Ectodermal cell (in vitro differentiated cells): ENCODE measurements around the gene GPR65.

Source experiments
- H3K27ac ChIP-seq: 2 replicates; pipeline ENCODE4 v1.7.0; 2013; ENCODE audit warnings: mild to moderate bottlenecking, low read depth, low read length; ENCODE audit not compliant: insufficient read depth, poor library complexity, severe bottlenecking
- H3K27me3 ChIP-seq: 2 replicates; pipeline ENCODE4 v1.7.0; 2013; ENCODE audit warnings: mild to moderate bottlenecking, low read length; ENCODE audit not compliant: insufficient read depth, control insufficient read depth, poor library complexity, severe bottlenecking
- H3K36me3 ChIP-seq: one replicate; pipeline ENCODE4 v1.7.0; 2013; ENCODE audit warnings: low read length; ENCODE audit not compliant: control insufficient read depth, insufficient read depth
- H3K4me1 ChIP-seq: one replicate; pipeline ENCODE4 v1.7.0; 2013; ENCODE audit warnings: low read length; ENCODE audit not compliant: control insufficient read depth, insufficient read depth
- H3K4me3 ChIP-seq: 2 replicates; pipeline ENCODE4 v1.7.0; 2013; ENCODE audit warnings: low read depth, low read length, control low read depth; ENCODE audit not compliant: insufficient read depth
- H3K9me3 ChIP-seq: 2 replicates; pipeline ENCODE4 v1.7.0; 2013; ENCODE audit warnings: mild to moderate bottlenecking, low read length, moderate library complexity; ENCODE audit not compliant: control insufficient read depth
- WGBS, 2 experiments: methylation state at CpG; one replicate each; pipeline ENCODE4 v1.1.7; 2013; ENCODE audit warnings: missing lambda C conversion rate in 2 of 2; 5-methylcytosine and 5-hydroxymethylcytosine counted together

The GPR65 gene

DNA sequence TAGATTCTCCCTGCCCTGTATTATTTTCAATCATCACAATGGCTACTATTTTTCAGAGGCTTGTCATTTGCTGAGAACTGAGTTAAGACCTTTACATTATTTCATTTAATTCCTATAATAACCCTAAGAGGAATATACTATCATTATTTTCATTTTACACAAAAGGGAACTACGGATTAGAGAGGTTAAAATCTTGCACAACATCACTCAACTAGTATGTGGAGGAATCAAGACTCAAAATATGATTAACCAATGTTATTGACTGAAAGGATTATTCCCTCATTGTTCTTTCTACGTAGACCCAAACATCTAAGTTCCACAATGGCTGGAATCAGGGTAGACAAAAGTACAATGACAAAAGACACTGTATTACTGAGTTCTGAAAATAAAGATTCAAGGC lies 45.0 kb downstream of the GPR65 start:
- H3K4me1 ChIP-seq: no peaks in the 10 kb centered on the region

DNA sequence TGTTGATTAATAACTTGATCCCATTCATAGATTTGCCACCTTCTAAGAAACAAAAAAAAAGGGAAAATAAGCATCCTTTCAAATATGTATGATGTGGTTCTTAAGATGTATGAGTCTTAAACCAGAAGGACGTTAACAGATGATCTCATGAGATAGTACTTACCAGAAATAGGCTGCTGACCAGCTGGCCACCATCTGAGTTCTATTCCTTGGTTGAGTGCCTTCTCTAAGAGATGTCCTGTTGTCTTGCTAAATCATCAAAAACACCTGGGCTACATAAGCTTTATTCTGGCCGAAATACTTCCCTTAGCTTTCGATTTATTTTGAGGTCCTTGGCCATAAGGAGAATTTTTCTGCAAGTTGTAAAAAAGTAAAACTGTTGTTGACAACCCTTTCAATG lies 55.6 kb downstream of the GPR65 start:
- Histone ChIP-seq H3K4me3 (no peak overlapping the region), H3K27me3 (no peaks in the 10 kb centered on the region), H3K27ac (no peak overlapping the region), H3K36me3 (no peaks in the 10 kb centered on the region), H3K4me1 (no peaks in the 10 kb centered on the region), H3K9me3 (no peaks in the 10 kb centered on the region)
- WGBS, 2 experiments: 94 to 100% methylated on average over 3 of the region's 3 CpGs

More for the DNA sequence above, 45.0 kb downstream of the GPR65 start:
- whole genome bisulfite sequencing, 2 experiments: 80 to 90% methylated on average over 1 to 2 of the region's 2 CpGs
- no peaks in the 10 kb centered on the region for H3K36me3 ChIP-seq
- no peak overlapping the region for H3K27ac ChIP-seq
- no peaks in the 10 kb centered on the region for H3K27me3 ChIP-seq
- H3K4me3 ChIP-seq: no peak overlapping the region
- no peaks in the 10 kb centered on the region for H3K9me3 ChIP-seq

DNA sequence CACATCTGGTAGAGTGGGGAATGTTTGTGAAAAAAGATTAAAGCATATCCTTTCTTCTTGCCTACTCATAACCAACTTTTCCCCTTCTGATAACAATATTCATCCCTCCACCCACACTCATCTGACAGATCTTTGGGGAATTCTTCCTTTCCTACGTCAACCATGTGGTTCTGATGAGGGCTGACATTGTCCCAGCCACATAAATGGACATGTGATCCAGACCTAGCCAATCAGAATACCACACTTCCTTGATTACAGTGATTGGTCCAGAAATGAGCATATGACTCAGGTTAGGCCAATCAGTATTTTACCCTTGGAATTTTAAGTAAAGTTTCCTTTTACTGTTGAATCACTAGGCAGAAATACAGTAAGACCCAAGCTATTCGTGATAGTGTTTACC lies 58.9 kb downstream of the GPR65 start:
- H3K36me3 ChIP-seq: no peaks in the 10 kb centered on the region
- H3K27me3 ChIP-seq: no peaks in the 10 kb centered on the region
- H3K4me1 ChIP-seq: no peaks in the 10 kb centered on the region
- H3K9me3 ChIP-seq: no peaks in the 10 kb centered on the region
- H3K27ac ChIP-seq: no peak overlapping the region
- H3K4me3 ChIP-seq: no peak overlapping the region
- WGBS, 2 experiments: 94 to 100% methylated on average over 2 of the region's 2 CpGs
